ENCODE data around the gene ARHGAP24.

GRCh38 chr4:85446141-85446861 is 28.6 kb upstream of the ARHGAP24 start:
- TF ChIP-seq CTCF (conservative IDR thresholded peaks at IDR 0.05; ENCODE audit: low read depth in 2 of 2), result no peak
- no peak for TF ChIP-seq EZH2phosphoT487 (IDR thresholded peaks at IDR 0.05; ENCODE audit: unreplicated experiment)
- no peak for TF ChIP-seq POLR2AphosphoS5 (IDR thresholded peaks at IDR 0.05; ENCODE audit: low read depth)
- no peak for TF ChIP-seq EZH2 (IDR thresholded peaks at IDR 0.05; ENCODE audit: low read depth, unreplicated experiment)
